Heart left ventricle (tissue), 16 donors: Measurements from ENCODE around the gene FNBP1L. TPM values are rescaled to one million over a fixed set of nuclear protein-coding genes. Genes with fewer than 3 reads are reported as not detected.

Experiments
- ATAC-seq, 4 donors: fragments of 200-7000 bp; cut with Tn5 transposase; one replicate each; pipeline ENCODE4 v1.9.1; 2020 to 2022; ENCODE audit warnings: moderate library complexity in 4 of 4, mild to moderate bottlenecking in 3 of 4, moderate number of reproducible peaks in 1 of 4
- DNase-seq, 5 donors: peaks; one replicate each; pipeline ENCODE4 v3.0.0-alpha.2; 2020
- H3K27ac ChIP-seq, 12 donors: fragments of 200-600 bp; sonication (generic) in 4 of 12; one replicate each; pipeline versions ENCODE4 v1.5.0 to v1.8.0; 2016 to 2022; ENCODE audit warnings: mild to moderate bottlenecking in 2 of 12
- H3K27me3 ChIP-seq, 9 donors: fragments of 200-600 bp; sonication (generic) in 2 of 9; one replicate each; pipeline versions ENCODE4 v1.5.1 to v1.8.0; 2016 to 2022; ENCODE audit warnings: mild to moderate bottlenecking in 3 of 9
- H3K36me3 ChIP-seq, 9 donors: fragments of 200-600 bp; sonication (generic) in 2 of 9; one replicate each; pipeline versions ENCODE4 v1.5.0 to v1.8.0; 2018 to 2022; ENCODE audit warnings: mild to moderate bottlenecking in 2 of 9
- H3K4me1 ChIP-seq, 12 donors: fragments of 200-600 bp; sonication (generic) in 4 of 12; one replicate each; pipeline versions ENCODE4 v1.5.0 to v1.8.0; 2016 to 2022; ENCODE audit warnings: mild to moderate bottlenecking in 3 of 12
- H3K4me3 ChIP-seq, 12 donors: fragments of 200-600 bp; sonication (generic) in 4 of 12; one replicate each; pipeline versions ENCODE4 v1.5.0 to v1.8.0; 2017 to 2022; ENCODE audit warnings: mild to moderate bottlenecking in 9 of 12, moderate library complexity in 4 of 12
- H3K9me3 ChIP-seq, 12 donors: fragments of 200-600 bp; sonication (generic) in 4 of 12; one replicate each; pipeline versions ENCODE4 v1.5.0 to v1.8.0; 2016 to 2022; ENCODE audit warnings: mild to moderate bottlenecking in 1 of 12
- POLR2A ChIP-seq, 2 donors: fragments of 450-650 bp; IDR thresholded peaks; one replicate each; pipeline ENCODE4 v1.6.1; 2017; ENCODE audit warnings: antibody characterized with exemption in 2 of 2, mild to moderate bottlenecking in 2 of 2, moderate library complexity in 2 of 2
- WGBS, 4 donors: extraction: QIAGEN DNeasy Blood & Tissue Kit in 2 of 4; methylation state at CpG; one replicate each; pipeline versions ENCODE4 v1.1.5 to v1.1.7; 2013 to 2018; 5-methylcytosine and 5-hydroxymethylcytosine counted together
- intact Hi-C, 10 donors: fragments of 100-400 bp; cut with DNase I; formaldehyde crosslinking; loops; one replicate each; pipeline versions ENCODE4 v1.11.1 to v1.14.2; 2022
- polyA plus RNA-seq, 2 donors: library from polyadenylated mRNA; stranded (reverse); fragments of 200-250 nt; gene quantifications; one replicate each; pipeline ENCODE4 v1.2.3, GENCODE V29; 2013
- total RNA-seq, 9 donors: library from RNA; depleted of rRNA in 2 of 9; stranded (reverse); fragments of >200 nt in 2 of 9; fragmentation: NEBNext Ultra II Directional in 3 of 9; extraction: Animal tissue kit (Norgen Biotek cat#: 25700) in 3 of 9; gene quantifications; one replicate each; pipeline versions ENCODE4 v1.1.0 to v1.2.4, GENCODE V29; 2016 to 2023
- TF ChIP-seq, protein P1 (sequence below), 12 donors: fragments of 200-600 bp; sonication (generic) in 4 of 12; IDR thresholded peaks; one replicate each; pipeline versions ENCODE4 v1.5.0 to v1.8.0; 2018 to 2022; ENCODE audit warnings: antibody characterized with exemption in 12 of 12, mild to moderate bottlenecking in 5 of 12
- donor health status: ischemic (EF 13 %, LVEDD 7.1; RV severe dilation, severe dysfunction).
- donor health status: healthy with polysubstance abuse.
- donor health status: DM: no; HTN: yes; CAD: no.
- donor health status: DM: no; HTN: no; CAD: no.
- donor health status: ischemic (EF 25% LVEDD 6.9; RV normal size, moderate dysfunction).
- donor health status: ischemic (EF 25% LVEDD 5.7; RV mildly dilated, moderate dysfunction).
- donor health status: healthy.
- donor health status: DM: yes; HTN: yes; CAD: no.
- donor health status: ischemic (EF 35%, LVEDD 5.7; RV mildly dilated, moderate dysfunction).
- donor health status: nonischemic (EF 11% LVEDD 7.7; RV severe dilation, severe dysfunction).
- donor health status: DM: yes; HTN: yes; CAD: no.
- donor health status: PGD.
- donor health status: ischemic (EF 29% LVEDD 5.4; RV normal size, mild dysfunction).
- donor health status: nonischemic (EF 23%, LVEDD 6.1; RV moderate dilation, normal function).

The FNBP1L gene
- total and polyA plus RNA-seq, 11 donors = 12.4 to 38.8 (median 23.4) TPM

DNA sequence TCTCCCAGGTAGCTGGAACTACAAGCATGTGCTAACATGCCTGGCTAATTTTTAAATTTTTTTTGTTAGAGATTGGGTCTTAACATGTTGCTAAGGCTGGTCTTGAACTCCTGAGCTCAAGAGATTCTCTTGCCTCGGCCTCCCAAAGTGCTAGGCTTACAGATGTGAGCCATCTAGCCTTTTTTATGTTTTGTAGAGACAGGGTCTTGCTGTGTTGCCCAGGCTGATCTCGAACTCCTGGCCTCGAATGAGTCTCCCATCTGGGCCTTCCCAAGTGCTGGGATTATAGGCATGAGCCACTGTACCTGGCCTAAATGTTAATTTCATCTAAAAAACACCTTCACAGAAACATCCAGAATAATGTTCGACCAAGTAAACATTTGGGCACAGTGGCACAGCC, 48.6 kb downstream of the FNBP1L start:
- 97 to 99% (median 98%) methylated on average over 4 of the region's 4 CpGs for WGBS, 4 donors

DNA sequence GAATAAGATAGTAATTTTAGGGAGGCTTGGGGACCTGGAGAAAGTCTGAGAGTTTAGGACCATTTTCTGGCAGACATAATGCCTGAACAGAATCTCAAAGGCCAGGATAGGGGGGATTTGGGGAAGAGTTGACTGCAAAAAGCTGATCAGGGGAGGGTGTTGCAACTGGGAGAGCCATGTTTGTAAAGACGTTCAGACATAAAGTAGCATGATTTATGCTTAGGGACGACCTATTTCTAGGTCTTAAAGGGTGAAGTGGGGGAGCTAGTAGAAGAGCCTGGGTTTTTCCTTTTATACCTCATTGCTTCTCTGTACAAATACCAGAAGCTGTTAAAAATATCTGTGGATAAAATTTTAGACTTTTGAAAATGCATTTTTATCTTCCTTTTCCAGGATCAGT, 51.2 kb downstream of the FNBP1L start:
- WGBS, 4 donors = 72 to 84% (median 80%) methylated on average over 2 of the region's 2 CpGs
- Histone ChIP-seq H3K9me3 (no peaks in the 10 kb centered on the region), H3K27ac (no peak overlapping the region), H3K4me3 (no peak overlapping the region), H3K4me1 (peaks cover 0 to 21% (median under 1%) of the 10 kb centered on the region in 12 donors), H3K36me3 (peaks cover 0 to 7% (median 0%) of the 10 kb centered on the region in 9 donors), H3K27me3 (no peaks in the 10 kb centered on the region)
- intact Hi-C loops = no loop called here
- TF ChIP-seq, protein P1, sequence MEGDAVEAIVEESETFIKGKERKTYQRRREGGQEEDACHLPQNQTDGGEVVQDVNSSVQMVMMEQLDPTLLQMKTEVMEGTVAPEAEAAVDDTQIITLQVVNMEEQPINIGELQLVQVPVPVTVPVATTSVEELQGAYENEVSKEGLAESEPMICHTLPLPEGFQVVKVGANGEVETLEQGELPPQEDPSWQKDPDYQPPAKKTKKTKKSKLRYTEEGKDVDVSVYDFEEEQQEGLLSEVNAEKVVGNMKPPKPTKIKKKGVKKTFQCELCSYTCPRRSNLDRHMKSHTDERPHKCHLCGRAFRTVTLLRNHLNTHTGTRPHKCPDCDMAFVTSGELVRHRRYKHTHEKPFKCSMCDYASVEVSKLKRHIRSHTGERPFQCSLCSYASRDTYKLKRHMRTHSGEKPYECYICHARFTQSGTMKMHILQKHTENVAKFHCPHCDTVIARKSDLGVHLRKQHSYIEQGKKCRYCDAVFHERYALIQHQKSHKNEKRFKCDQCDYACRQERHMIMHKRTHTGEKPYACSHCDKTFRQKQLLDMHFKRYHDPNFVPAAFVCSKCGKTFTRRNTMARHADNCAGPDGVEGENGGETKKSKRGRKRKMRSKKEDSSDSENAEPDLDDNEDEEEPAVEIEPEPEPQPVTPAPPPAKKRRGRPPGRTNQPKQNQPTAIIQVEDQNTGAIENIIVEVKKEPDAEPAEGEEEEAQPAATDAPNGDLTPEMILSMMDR (IDR thresholded peaks at IDR 0.05) = no peak
- no peak for TF ChIP-seq POLR2A (IDR thresholded peaks at IDR 0.05)
- DNase-seq (no peak), ATAC-seq (no peak)

More for the DNA sequence above, 48.6 kb downstream of the FNBP1L start:
- peaks cover 0 to 14% (median 0%) of the 10 kb centered on the region in 12 donors for H3K4me1 ChIP-seq
- H3K27ac ChIP-seq = no peak overlapping the region
- no peaks in the 10 kb centered on the region for H3K9me3 ChIP-seq
- no peaks in the 10 kb centered on the region for H3K27me3 ChIP-seq
- H3K36me3 ChIP-seq = peaks cover 0 to 7% (median 0%) of the 10 kb centered on the region in 9 donors
- no peak for DNase-seq
- no peak overlapping the region for H3K4me3 ChIP-seq
- intact Hi-C loops = no loop called here
- TF ChIP-seq, protein P1 (IDR thresholded peaks at IDR 0.05) = no peak
- no peak for TF ChIP-seq POLR2A (IDR thresholded peaks at IDR 0.05)
- ATAC-seq = no peak

DNA sequence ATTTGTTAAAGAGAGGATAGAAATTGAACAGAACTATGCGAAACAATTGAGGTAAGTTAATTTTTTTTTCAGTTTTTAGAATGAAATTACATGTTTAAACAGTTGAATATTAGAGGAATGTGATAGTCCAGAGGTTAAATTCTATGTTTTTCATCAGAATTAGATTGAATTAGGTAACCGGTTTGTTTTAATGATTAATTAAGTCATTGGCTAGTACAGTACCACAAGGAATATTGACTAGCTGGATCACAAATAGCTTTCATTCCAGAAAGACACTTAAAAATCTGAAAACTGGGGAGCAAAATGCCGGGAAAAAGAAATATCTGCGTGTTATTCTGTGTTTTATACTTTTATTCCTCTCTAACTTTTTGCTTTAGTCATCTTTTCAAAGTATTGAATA, 51.6 kb downstream of the FNBP1L start:
- Histone ChIP-seq H3K4me3 (no peak overlapping the region), H3K27me3 (no peaks in the 10 kb centered on the region), H3K9me3 (no peaks in the 10 kb centered on the region), H3K4me1 (peaks cover 0 to 25% (median 2%) of the 10 kb centered on the region in 12 donors), H3K27ac (no peak overlapping the region), H3K36me3 (peaks cover 0 to 7% (median 0%) of the 10 kb centered on the region in 9 donors)
- no peak for TF ChIP-seq POLR2A (IDR thresholded peaks at IDR 0.05)
- TF ChIP-seq, protein P1 (IDR thresholded peaks at IDR 0.05) = no peak
- DNase-seq (no peak), ATAC-seq (no peak)
- WGBS, 4 donors = 89 to 92% (median 91%) methylated on average over 4 of the region's 4 CpGs
- intact Hi-C loops = no loop called here

DNA sequence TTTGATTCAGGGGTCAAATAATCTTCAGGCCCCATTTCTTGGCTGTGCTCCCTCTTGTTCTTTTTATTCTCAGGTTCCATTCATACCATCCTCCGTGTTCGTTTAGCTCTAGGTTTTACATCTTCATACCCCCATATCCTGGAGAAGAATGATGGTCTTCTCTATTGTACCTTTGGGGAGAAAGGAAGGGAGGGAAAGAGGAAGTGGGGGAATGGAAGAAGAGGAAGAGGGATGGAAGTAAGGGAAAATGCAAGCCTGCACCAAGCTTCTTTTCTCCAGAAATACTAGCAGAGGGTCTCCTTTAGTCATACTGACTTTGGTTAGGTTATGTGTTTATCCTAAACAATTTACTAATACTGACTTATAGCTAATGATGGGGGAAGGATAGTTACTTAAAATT, 52.4 kb downstream of the FNBP1L start:
- ATAC-seq (no peak), DNase-seq (no peak)
- Histone ChIP-seq H3K9me3 (no peaks in the 10 kb centered on the region), H3K4me1 (peaks cover 0 to 22% (median 2%) of the 10 kb centered on the region in 12 donors), H3K36me3 (peaks cover 0 to 7% (median 0%) of the 10 kb centered on the region in 9 donors), H3K4me3 (no peak overlapping the region), H3K27me3 (no peaks in the 10 kb centered on the region), H3K27ac (no peak overlapping the region)
- intact Hi-C loops = loop anchor here in 1 of 10 donors (5.0 kb wide), 1 partner anchor 48 kb away; no protein-coding TSS in a partner anchor
- no peak for TF ChIP-seq POLR2A (IDR thresholded peaks at IDR 0.05)
- 68 to 82% (median 77%) methylated on average over 2 of the region's 2 CpGs for WGBS, 4 donors

DNA sequence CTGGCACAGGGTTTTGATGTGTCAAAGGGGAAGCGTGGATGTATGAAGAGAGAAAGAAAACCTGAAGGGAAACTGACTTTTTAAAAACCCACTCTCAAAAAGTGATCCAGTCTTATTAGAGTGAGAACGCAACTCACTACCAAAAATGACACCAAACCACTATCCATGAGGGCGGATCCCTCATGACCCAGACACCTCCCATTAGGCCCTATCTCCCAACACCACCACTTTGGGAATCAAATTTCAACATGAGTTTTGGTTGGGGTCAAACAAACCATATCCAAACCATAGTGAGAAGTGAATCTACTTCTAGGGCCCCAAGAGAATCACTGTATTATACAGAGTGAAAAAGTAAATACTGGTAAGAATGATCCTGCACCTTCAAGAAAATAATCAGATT, 53.5 kb downstream of the FNBP1L start:
- TF ChIP-seq, protein P1 (IDR thresholded peaks at IDR 0.05) = no peak
- no peak for TF ChIP-seq POLR2A (IDR thresholded peaks at IDR 0.05)
- Histone ChIP-seq H3K4me1 (peaks cover 0 to 22% (median 2%) of the 10 kb centered on the region in 12 donors), H3K4me3 (no peak overlapping the region), H3K36me3 (peaks cover 0 to 7% (median 0%) of the 10 kb centered on the region in 9 donors), H3K27me3 (no peaks in the 10 kb centered on the region), H3K27ac (no peak overlapping the region), H3K9me3 (no peaks in the 10 kb centered on the region)
- DNase-seq = no peak
- intact Hi-C loops = loop anchor here in 1 of 10 donors (5.0 kb wide), 1 partner anchor 49 kb away; no protein-coding TSS in a partner anchor
- ATAC-seq = no peak
- WGBS, 4 donors = 92 to 98% (median 97%) methylated on average over 3 of the region's 3 CpGs
